Panc1 (cell line): ENCODE measurements around the gene KRTAP12-2.

ENCODE experiments used
- POLR2AphosphoS5 ChIP-seq: IDR thresholded peaks from 2 replicates; pipeline ENCODE4 v1.6.1; 2012; ENCODE audit warnings: mild to moderate bottlenecking, low read depth, low read length, moderate library complexity
- TCF7L2 ChIP-seq: IDR thresholded peaks from 2 replicates; pipeline ENCODE4 v1.6.1; 2011; ENCODE audit warnings: mild to moderate bottlenecking, low read depth, low read length, inconsistent platforms
- TF ChIP-seq, protein P1 (sequence below): fragments of 450-650 bp; IDR thresholded peaks from 2 replicates; pipeline ENCODE4 v1.5.1; 2017; ENCODE audit warnings: mild to moderate bottlenecking
- TF ChIP-seq, protein P2 (sequence below), 2 experiments: IDR thresholded peaks; 2 replicates each; pipeline ENCODE4 v1.6.1; 2011 to 2012; ENCODE audit warnings: low read depth in 2 of 2, control low read depth in 1 of 2, low read length in 1 of 2, mild to moderate bottlenecking in 1 of 2, moderate library complexity in 1 of 2; ENCODE audit not compliant: insufficient read depth in 1 of 2

GRCh38 chr21:44701023-44701400 lies 34.3 kb upstream of the KRTAP12-2 start:
- TF ChIP-seq, protein P1, sequence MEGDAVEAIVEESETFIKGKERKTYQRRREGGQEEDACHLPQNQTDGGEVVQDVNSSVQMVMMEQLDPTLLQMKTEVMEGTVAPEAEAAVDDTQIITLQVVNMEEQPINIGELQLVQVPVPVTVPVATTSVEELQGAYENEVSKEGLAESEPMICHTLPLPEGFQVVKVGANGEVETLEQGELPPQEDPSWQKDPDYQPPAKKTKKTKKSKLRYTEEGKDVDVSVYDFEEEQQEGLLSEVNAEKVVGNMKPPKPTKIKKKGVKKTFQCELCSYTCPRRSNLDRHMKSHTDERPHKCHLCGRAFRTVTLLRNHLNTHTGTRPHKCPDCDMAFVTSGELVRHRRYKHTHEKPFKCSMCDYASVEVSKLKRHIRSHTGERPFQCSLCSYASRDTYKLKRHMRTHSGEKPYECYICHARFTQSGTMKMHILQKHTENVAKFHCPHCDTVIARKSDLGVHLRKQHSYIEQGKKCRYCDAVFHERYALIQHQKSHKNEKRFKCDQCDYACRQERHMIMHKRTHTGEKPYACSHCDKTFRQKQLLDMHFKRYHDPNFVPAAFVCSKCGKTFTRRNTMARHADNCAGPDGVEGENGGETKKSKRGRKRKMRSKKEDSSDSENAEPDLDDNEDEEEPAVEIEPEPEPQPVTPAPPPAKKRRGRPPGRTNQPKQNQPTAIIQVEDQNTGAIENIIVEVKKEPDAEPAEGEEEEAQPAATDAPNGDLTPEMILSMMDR = no peak
- TF ChIP-seq TCF7L2 (no peak), POLR2AphosphoS5 (no peak)
- TF ChIP-seq, protein P2, sequence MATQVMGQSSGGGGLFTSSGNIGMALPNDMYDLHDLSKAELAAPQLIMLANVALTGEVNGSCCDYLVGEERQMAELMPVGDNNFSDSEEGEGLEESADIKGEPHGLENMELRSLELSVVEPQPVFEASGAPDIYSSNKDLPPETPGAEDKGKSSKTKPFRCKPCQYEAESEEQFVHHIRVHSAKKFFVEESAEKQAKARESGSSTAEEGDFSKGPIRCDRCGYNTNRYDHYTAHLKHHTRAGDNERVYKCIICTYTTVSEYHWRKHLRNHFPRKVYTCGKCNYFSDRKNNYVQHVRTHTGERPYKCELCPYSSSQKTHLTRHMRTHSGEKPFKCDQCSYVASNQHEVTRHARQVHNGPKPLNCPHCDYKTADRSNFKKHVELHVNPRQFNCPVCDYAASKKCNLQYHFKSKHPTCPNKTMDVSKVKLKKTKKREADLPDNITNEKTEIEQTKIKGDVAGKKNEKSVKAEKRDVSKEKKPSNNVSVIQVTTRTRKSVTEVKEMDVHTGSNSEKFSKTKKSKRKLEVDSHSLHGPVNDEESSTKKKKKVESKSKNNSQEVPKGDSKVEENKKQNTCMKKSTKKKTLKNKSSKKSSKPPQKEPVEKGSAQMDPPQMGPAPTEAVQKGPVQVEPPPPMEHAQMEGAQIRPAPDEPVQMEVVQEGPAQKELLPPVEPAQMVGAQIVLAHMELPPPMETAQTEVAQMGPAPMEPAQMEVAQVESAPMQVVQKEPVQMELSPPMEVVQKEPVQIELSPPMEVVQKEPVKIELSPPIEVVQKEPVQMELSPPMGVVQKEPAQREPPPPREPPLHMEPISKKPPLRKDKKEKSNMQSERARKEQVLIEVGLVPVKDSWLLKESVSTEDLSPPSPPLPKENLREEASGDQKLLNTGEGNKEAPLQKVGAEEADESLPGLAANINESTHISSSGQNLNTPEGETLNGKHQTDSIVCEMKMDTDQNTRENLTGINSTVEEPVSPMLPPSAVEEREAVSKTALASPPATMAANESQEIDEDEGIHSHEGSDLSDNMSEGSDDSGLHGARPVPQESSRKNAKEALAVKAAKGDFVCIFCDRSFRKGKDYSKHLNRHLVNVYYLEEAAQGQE (IDR thresholded peaks at IDR 0.05; ENCODE audit: insufficient read depth in 1 of 2, low read depth in 2 of 2, low read length in 1 of 2) = no peak
